ENCODE results near the gene MAGOHB. TPM values are rescaled to one million over a fixed set of nuclear protein-coding genes. Genes with fewer than 3 reads are reported as not detected.
A peak's percentile ranks its signal among the peaks of the same experiment; 100 is the strongest.
"Not testable (repeated sequence)": the region's sequence is repeated elsewhere in the genome, so short reads cannot be mapped to it uniquely, and the experiment has no call there.

MAGOHB gene
- total RNA-seq = 48.3 and 50.3 TPM in 2 replicates
- long read RNA-seq, transcript MAGOHB-208 (6 exons, 1,057 nt) = minor isoform, 5 of 35 reads
- long read RNA-seq, transcript MAGOHB-201 (5 exons, 2,623 nt) = major isoform, 20 of 35 reads
- long read RNA-seq, partial matches to known transcripts = 2 of 35 reads
- long read RNA-seq, other reads (novel, unspliced or antisense) = 2 of 35 reads

DNA sequence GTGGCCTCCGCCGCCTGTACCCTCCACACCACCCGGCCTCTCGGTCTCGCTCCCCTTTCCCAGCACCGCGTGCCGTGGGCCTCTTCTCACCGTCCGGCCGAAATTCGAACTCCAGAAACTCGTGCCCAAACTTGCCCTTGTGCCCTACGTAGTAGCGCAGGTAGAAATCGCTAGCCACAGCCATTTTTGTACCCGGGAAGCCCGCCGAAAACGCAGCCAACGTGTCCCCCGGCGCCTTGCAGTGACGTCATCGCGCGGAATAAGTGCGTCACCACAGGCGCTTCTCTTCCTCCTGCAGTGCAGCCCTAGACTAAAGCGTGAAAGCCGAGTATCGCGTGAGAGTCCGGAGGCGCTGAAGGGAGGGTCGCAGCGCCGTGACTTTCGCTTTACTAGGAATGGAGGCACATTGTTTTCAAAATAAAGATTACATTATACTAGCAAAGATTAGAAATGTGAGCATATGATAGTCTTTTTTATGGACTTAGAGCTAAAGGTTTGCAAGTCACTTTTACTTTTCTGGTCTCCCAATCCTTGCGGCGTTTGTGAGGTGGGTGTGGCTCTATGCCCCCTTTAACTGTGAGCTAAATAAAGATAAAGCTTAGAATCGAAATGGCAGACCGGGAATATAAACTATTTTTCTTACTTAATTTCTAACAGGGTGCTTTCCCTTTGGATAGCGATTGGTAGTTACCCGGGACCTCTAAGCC is at the start of gene MAGOHB:
TSS of gene MAGOHB (minus strand) at position 261 of the 707 bp plus-strand sequence. CDS start at position 184, 77 bp downstream.
- Mint-ChIP-seq H3K27me3 (no peaks in the 10 kb centered on the region), H3K36me3 (ENCODE audit: insufficient read depth) (peaks cover 10% of the 10 kb centered on the region), H3K9me3 (ENCODE audit: low read depth) (no peaks in the 10 kb centered on the region), H3K4me3 (ENCODE audit: low read depth) (peak within 1 kb of the TSS; percentile 99), H3K4me1 (ENCODE audit: low read depth) (peaks cover 30% of the 10 kb centered on the region), H3K27ac (peak within 1 kb of the TSS; percentile 99)
- no peak for TF ChIP-seq CTCF (IDR thresholded peaks at IDR 0.05; ENCODE audit: unreplicated experiment)
- peak; percentile 100 for DNase-seq (ENCODE audit: low spot score, unreplicated experiment)

DNA sequence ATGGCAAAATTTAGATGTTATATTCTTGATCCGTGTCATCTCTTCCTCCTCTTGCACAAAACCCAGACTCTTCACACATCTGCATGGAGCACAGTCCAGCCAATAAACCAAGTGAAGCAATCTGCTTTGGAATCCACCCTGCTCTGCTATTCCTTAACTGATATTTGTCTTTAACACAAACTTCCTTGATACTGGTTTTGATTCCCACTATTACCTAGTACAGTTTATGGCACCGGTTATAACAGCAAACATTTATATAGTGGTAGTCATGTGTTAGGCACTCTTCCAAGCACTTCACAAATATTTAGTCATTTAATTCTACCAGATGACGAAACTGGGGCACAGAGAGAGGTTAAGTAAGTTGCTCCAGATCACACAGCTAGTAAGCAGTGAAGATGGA is 47.9 kb upstream of the MAGOHB start:
- peaks cover 18% of the 10 kb centered on the region for H3K9me3 Mint-ChIP-seq (ENCODE audit: low read depth)
- H3K4me1 Mint-ChIP-seq (ENCODE audit: low read depth) = no peaks in the 10 kb centered on the region

DNA sequence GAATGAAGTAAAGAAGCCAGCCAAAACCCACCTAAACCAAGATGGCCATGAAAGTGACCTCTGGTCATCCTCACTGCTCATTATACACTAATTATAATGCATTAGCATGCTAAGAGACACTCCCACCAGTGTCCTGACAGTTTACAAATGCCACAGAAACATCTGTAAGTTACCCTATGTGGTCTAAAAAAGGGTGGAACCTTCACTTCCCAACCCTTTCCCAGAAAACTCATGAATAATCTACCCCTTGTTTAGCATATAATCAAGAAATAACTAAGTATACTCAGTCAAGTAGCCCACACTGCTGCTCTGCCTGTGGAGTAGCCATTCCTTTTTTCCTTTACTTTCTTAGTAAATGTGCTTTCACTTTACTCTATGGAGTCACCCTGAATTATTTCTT is 40.6 kb upstream of the MAGOHB start:
- no peaks in the 10 kb centered on the region for H3K4me1 Mint-ChIP-seq (ENCODE audit: low read depth)
- H3K36me3 Mint-ChIP-seq (ENCODE audit: insufficient read depth) = peaks cover 2% of the 10 kb centered on the region

More for the DNA sequence above, 47.9 kb upstream of the MAGOHB start:
- no peak overlapping the region for H3K27ac Mint-ChIP-seq
- H3K27me3 Mint-ChIP-seq = no peaks in the 10 kb centered on the region
- TF ChIP-seq CTCF (IDR thresholded peaks at IDR 0.05; ENCODE audit: unreplicated experiment) = no peak
- DNase-seq (ENCODE audit: low spot score, unreplicated experiment) = no peak
- peaks cover 2% of the 10 kb centered on the region for H3K36me3 Mint-ChIP-seq (ENCODE audit: insufficient read depth)
- no peak overlapping the region for H3K4me3 Mint-ChIP-seq (ENCODE audit: low read depth)

DNA sequence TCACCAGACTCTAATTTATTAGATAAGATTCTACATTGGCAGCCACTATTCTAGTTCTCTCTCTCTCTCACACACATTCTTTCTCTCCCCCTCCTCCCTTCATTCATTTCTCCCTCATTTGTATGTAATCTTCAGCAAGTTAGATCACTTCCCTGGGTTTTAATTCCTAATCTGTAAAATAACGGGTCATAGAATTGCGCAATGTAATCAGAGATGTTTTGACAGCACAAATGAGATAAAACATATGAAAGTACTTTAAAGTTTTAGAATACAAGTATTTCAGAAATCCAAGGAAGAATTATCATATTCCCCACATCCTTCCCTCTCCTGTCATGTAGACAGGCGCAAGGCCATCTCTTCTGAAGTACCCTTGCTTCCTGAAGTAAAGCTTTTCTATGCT is 38.8 kb upstream of the MAGOHB start:
- peaks cover 3% of the 10 kb centered on the region for H3K36me3 Mint-ChIP-seq (ENCODE audit: insufficient read depth)
- H3K27ac Mint-ChIP-seq = no peak overlapping the region
- H3K9me3 Mint-ChIP-seq (ENCODE audit: low read depth) = peaks cover 29% of the 10 kb centered on the region
- H3K4me3 Mint-ChIP-seq (ENCODE audit: low read depth) = no peak overlapping the region
- no peaks in the 10 kb centered on the region for H3K27me3 Mint-ChIP-seq
- DNase-seq (ENCODE audit: low spot score, unreplicated experiment) = no peak
- H3K4me1 Mint-ChIP-seq (ENCODE audit: low read depth) = no peaks in the 10 kb centered on the region
- TF ChIP-seq CTCF (IDR thresholded peaks at IDR 0.05; ENCODE audit: unreplicated experiment) = no peak

More for the DNA sequence above, 40.6 kb upstream of the MAGOHB start:
- no peaks in the 10 kb centered on the region for H3K27me3 Mint-ChIP-seq
- DNase-seq (ENCODE audit: low spot score, unreplicated experiment) = no peak
- peaks cover 33% of the 10 kb centered on the region for H3K9me3 Mint-ChIP-seq (ENCODE audit: low read depth)
- H3K27ac Mint-ChIP-seq = no peak overlapping the region
- H3K4me3 Mint-ChIP-seq (ENCODE audit: low read depth) = no peak overlapping the region
- no peak for TF ChIP-seq CTCF (IDR thresholded peaks at IDR 0.05; ENCODE audit: unreplicated experiment)

GRCh38 chr12:10646576-10646975 is 33.2 kb upstream of the MAGOHB start:
- H3K27me3 Mint-ChIP-seq; DNase-seq (ENCODE audit: low spot score, unreplicated experiment); H3K4me3 Mint-ChIP-seq (ENCODE audit: low read depth); H3K4me1 Mint-ChIP-seq (ENCODE audit: low read depth); H3K27ac Mint-ChIP-seq: not testable (repeated sequence)
- peaks cover 12% of the 10 kb centered on the region for H3K36me3 Mint-ChIP-seq (ENCODE audit: insufficient read depth)
- H3K9me3 Mint-ChIP-seq (ENCODE audit: low read depth) = peaks cover 32% of the 10 kb centered on the region

DNA sequence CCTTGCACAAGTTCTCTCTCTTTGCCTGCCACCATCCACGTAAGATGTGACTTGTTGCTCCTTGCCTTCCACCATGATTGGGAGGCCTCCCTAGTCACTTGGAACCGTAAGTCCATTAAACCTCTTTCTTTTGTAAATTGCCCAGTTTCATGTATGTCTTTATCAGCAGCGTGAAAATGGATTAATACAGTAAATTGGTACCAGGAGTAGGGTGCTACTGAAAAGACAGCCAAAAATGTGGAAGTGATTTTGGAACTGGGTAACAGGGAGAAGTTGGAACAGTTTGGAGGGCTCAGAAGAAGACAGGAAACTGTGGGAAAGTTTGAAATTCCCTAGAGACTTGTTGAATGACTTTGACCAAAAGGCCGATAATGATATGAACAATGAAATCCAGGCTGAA is 32.5 kb upstream of the MAGOHB start:
- Mint-ChIP-seq H3K36me3 (ENCODE audit: insufficient read depth) (peaks cover 12% of the 10 kb centered on the region), H3K9me3 (ENCODE audit: low read depth) (peaks cover 32% of the 10 kb centered on the region), H3K4me1 (ENCODE audit: low read depth) (no peaks in the 10 kb centered on the region), H3K27ac (no peak overlapping the region), H3K4me3 (ENCODE audit: low read depth) (no peak overlapping the region), H3K27me3 (peaks cover 4% of the 10 kb centered on the region)
- DNase-seq (ENCODE audit: low spot score, unreplicated experiment) = no peak
- no peak for TF ChIP-seq CTCF (IDR thresholded peaks at IDR 0.05; ENCODE audit: unreplicated experiment)
